Panc1 (cell line): ENCODE measurements around the gene DIABLO.

ENCODE experiments used
- CTCF ChIP-seq: fragments of 450-650 bp; IDR thresholded peaks from 2 replicates; pipeline ENCODE4 v1.5.1; 2017; ENCODE audit warnings: mild to moderate bottlenecking
- POLR2AphosphoS5 ChIP-seq: IDR thresholded peaks from 2 replicates; pipeline ENCODE4 v1.6.1; 2012; ENCODE audit warnings: mild to moderate bottlenecking, low read depth, low read length, moderate library complexity
- REST ChIP-seq, 2 experiments: IDR thresholded peaks; 2 replicates each; pipeline ENCODE4 v1.6.1; 2011 to 2012; ENCODE audit warnings: low read depth in 2 of 2, control low read depth in 1 of 2, low read length in 1 of 2, mild to moderate bottlenecking in 1 of 2, moderate library complexity in 1 of 2; ENCODE audit not compliant: insufficient read depth in 1 of 2
- SIN3A ChIP-seq: IDR thresholded peaks from 2 replicates; pipeline ENCODE4 v1.6.1; 2012; ENCODE audit warnings: low read depth, mild to moderate bottlenecking, low read length, moderate library complexity, borderline replicate concordance; ENCODE audit not compliant: insufficient read depth
- TCF7L2 ChIP-seq: IDR thresholded peaks from 2 replicates; pipeline ENCODE4 v1.6.1; 2011; ENCODE audit warnings: mild to moderate bottlenecking, low read depth, low read length, inconsistent platforms

GRCh38 chr12:122189626-122190475 lies 36.0 kb downstream of the DIABLO start:
- no peak for TF ChIP-seq REST (IDR thresholded peaks at IDR 0.05; ENCODE audit: insufficient read depth in 1 of 2, low read depth in 2 of 2, low read length in 1 of 2)
- TF ChIP-seq CTCF, result no peak
- no peak for TF ChIP-seq TCF7L2
- no peak for TF ChIP-seq POLR2AphosphoS5
- no peak for TF ChIP-seq SIN3A
